ENCODE measurements around the gene NFE2L2. TPM values are rescaled to one million over a fixed set of nuclear protein-coding genes. Genes with fewer than 3 reads are reported as not detected.

Gene NFE2L2
- total RNA-seq, 1 donor from 2014 or later, result 51.4 TPM

DNA sequence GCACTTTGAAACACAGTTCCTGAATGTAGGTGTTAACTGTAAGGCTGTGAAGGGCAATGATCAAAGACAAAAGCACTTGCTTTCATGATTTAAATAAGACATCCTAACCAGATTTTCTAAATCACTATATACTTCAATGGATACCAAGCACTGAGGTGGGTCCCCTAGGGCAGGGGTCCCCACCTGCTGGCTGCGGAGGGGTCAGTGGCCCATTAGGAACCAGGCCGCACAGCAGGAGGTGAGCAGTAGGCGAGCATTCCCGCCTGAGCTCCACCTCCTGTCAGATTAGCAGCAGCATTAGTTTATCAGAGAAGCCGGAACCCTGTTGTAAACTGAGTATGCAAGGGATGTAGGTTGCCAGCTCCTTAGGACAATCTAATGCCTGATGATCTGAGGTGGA, 7.1 kb downstream of the NFE2L2 start:
- Mint-ChIP-seq H3K4me3 (ENCODE audit: unreplicated experiment) (no peak overlapping the region), H3K27ac (ENCODE audit: unreplicated experiment) (no peak overlapping the region), H3K36me3 (ENCODE audit: unreplicated experiment) (peaks cover 4% of the 10 kb centered on the region), H3K27me3 (ENCODE audit: unreplicated experiment) (no peaks in the 10 kb centered on the region), H3K9me3 (ENCODE audit: unreplicated experiment) (peaks cover 4% of the 10 kb centered on the region), H3K4me1 (ENCODE audit: low read depth, unreplicated experiment) (peaks cover 35% of the 10 kb centered on the region)
- no peak for DNase-seq
- TF ChIP-seq, protein P1, sequence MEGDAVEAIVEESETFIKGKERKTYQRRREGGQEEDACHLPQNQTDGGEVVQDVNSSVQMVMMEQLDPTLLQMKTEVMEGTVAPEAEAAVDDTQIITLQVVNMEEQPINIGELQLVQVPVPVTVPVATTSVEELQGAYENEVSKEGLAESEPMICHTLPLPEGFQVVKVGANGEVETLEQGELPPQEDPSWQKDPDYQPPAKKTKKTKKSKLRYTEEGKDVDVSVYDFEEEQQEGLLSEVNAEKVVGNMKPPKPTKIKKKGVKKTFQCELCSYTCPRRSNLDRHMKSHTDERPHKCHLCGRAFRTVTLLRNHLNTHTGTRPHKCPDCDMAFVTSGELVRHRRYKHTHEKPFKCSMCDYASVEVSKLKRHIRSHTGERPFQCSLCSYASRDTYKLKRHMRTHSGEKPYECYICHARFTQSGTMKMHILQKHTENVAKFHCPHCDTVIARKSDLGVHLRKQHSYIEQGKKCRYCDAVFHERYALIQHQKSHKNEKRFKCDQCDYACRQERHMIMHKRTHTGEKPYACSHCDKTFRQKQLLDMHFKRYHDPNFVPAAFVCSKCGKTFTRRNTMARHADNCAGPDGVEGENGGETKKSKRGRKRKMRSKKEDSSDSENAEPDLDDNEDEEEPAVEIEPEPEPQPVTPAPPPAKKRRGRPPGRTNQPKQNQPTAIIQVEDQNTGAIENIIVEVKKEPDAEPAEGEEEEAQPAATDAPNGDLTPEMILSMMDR (IDR thresholded peaks at IDR 0.05; ENCODE audit: partially characterized antibody, unreplicated experiment), result no peak

GRCh38 chr2:177256695-177257094, 7.8 kb downstream of the NFE2L2 start:
- Mint-ChIP-seq H3K27ac (ENCODE audit: unreplicated experiment) (no peak overlapping the region), H3K4me3 (ENCODE audit: unreplicated experiment) (no peak overlapping the region), H3K36me3 (ENCODE audit: unreplicated experiment) (peaks cover 4% of the 10 kb centered on the region), H3K4me1 (ENCODE audit: low read depth, unreplicated experiment) (peaks cover 32% of the 10 kb centered on the region), H3K27me3 (ENCODE audit: unreplicated experiment) (peaks cover 3% of the 10 kb centered on the region), H3K9me3 (ENCODE audit: unreplicated experiment) (peaks cover 4% of the 10 kb centered on the region)
- DNase-seq, result no peak
- TF ChIP-seq, protein P1 (IDR thresholded peaks at IDR 0.05; ENCODE audit: partially characterized antibody, unreplicated experiment), result no peak

DNA sequence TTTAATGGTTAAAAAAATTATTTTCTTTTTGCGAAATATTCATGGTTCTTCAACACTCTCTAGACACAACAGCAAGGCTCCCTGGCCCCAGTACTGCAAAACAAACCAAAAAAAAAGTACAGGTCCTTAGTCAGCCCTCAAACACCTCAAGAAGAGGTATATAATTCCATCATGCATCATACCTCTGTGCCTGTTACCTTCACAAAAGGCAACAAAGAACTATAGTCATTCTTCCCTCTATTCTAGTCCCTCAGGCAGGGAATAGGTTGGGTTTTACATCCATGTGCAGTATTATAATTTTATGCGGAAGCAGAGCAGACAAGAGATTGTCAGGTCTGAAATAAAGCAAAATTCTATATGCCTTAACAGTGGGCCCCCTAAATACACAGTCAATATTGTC, 8.5 kb downstream of the NFE2L2 start:
- Mint-ChIP-seq H3K4me3 (ENCODE audit: unreplicated experiment) (no peak overlapping the region), H3K4me1 (ENCODE audit: low read depth, unreplicated experiment) (peaks cover 32% of the 10 kb centered on the region), H3K27ac (ENCODE audit: unreplicated experiment) (peak overlapping the region; percentile 43), H3K9me3 (ENCODE audit: unreplicated experiment) (peaks cover 4% of the 10 kb centered on the region), H3K27me3 (ENCODE audit: unreplicated experiment) (peaks cover 3% of the 10 kb centered on the region), H3K36me3 (ENCODE audit: unreplicated experiment) (peaks cover 4% of the 10 kb centered on the region)
- TF ChIP-seq, protein P1 (IDR thresholded peaks at IDR 0.05; ENCODE audit: partially characterized antibody, unreplicated experiment), result no peak
- DNase-seq, result no peak

GRCh38 chr2:177255227-177255601, 9.3 kb downstream of the NFE2L2 start:
- H3K27me3 Mint-ChIP-seq (ENCODE audit: unreplicated experiment), result peaks cover 3% of the 10 kb centered on the region
- DNase-seq, result no peak
- H3K36me3 Mint-ChIP-seq (ENCODE audit: unreplicated experiment), result peaks cover 4% of the 10 kb centered on the region
- TF ChIP-seq, protein P1 (IDR thresholded peaks at IDR 0.05; ENCODE audit: partially characterized antibody, unreplicated experiment), result no peak
- H3K4me1 Mint-ChIP-seq (ENCODE audit: low read depth, unreplicated experiment), result peaks cover 31% of the 10 kb centered on the region
- H3K9me3 Mint-ChIP-seq (ENCODE audit: unreplicated experiment), result peaks cover 4% of the 10 kb centered on the region
- H3K27ac Mint-ChIP-seq (ENCODE audit: unreplicated experiment), result no peak overlapping the region
- H3K4me3 Mint-ChIP-seq (ENCODE audit: unreplicated experiment), result no peak overlapping the region

DNA sequence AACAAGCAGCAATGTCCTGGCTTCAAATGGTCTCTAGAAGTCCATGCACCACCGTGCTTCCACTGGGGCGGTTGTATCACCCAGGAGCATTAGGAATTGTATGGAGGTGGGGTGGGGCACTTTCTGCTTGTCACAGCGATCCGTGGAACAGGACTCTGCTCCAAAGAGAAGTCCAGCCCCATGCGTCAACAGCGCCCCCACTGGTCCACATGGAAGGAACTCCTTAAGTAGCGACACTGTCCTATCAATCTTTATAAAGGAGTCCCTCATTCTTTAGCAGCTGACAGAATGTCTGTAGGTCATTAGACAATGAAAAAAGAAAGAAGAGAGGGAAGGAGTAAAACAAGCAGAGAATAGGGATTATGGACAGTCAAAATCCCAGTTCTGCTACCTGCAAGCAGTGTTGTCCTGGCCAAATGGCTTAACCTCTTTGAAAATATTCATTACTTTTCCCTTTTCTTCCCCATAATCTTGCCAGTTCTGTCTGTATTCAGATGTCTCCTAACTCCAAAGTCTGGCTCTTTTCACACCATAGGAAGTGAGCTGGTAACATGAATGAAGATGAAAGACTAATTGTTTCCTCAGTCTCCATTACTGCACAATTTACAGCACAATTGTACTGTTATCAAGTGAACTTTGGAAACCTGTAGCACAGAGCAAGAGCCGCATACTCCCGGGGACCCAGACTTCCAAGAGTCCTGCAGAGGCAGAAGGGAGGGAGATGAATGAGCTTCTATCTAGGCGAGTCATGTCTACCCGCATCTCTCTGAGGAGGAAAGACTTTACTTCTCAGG, 9.9 kb downstream of the NFE2L2 start:
- TF ChIP-seq, protein P1 (IDR thresholded peaks at IDR 0.05; ENCODE audit: partially characterized antibody, unreplicated experiment), result peak; percentile 78
- peaks cover 32% of the 10 kb centered on the region for H3K4me1 Mint-ChIP-seq (ENCODE audit: low read depth, unreplicated experiment)
- H3K4me3 Mint-ChIP-seq (ENCODE audit: unreplicated experiment), result no peak overlapping the region
- peaks cover 4% of the 10 kb centered on the region for H3K36me3 Mint-ChIP-seq (ENCODE audit: unreplicated experiment)
- peak overlapping the region; percentile 7 for H3K27ac Mint-ChIP-seq (ENCODE audit: unreplicated experiment)
- peaks cover 4% of the 10 kb centered on the region for H3K9me3 Mint-ChIP-seq (ENCODE audit: unreplicated experiment)
- peak; percentile 85 for DNase-seq
- H3K27me3 Mint-ChIP-seq (ENCODE audit: unreplicated experiment), result peaks cover 3% of the 10 kb centered on the region
